ENCODE results near the gene GHRH.

The GHRH gene

DNA sequence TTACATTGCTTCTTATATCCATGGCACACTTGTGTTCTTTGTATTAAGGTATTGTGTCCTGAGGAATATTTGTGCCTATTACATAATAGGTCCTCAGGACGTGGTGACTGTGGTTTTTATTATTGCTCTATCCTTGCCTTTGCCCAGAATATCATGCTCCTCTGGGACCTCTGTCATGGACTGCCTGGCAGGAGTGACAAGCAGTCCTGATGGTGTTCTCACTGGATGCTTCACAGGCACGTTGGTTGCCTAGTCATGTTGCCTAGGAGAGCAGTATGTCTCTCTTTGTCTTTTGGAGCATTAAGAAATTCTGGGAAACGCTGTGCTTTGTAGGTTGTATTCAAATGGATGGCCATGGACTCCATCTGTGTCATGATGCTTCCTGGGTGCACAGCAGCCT, 57.6 kb downstream of the GHRH start:
- DNase-seq (ENCODE audit: insufficient read length, low spot score) (no peak), FAIRE-seq (no peak)
- TF ChIP-seq PAX5 (IDR thresholded peaks at IDR 0.05; ENCODE audit: insufficient read depth, low read length, severe bottlenecking) (no peak), POU2F2 (IDR thresholded peaks at IDR 0.05; ENCODE audit: low read depth, low read length) (no peak), TAF1 (IDR thresholded peaks at IDR 0.05; ENCODE audit: low read depth, low read length) (no peak), POLR2AphosphoS5 (IDR thresholded peaks at IDR 0.05; ENCODE audit: low read depth, low read length) (no peak), SPI1 (IDR thresholded peaks at IDR 0.05; ENCODE audit: low read depth, low read length) (no peak), POLR2A (IDR thresholded peaks at IDR 0.05; ENCODE audit: low read depth, low read length) (no peak)

DNA sequence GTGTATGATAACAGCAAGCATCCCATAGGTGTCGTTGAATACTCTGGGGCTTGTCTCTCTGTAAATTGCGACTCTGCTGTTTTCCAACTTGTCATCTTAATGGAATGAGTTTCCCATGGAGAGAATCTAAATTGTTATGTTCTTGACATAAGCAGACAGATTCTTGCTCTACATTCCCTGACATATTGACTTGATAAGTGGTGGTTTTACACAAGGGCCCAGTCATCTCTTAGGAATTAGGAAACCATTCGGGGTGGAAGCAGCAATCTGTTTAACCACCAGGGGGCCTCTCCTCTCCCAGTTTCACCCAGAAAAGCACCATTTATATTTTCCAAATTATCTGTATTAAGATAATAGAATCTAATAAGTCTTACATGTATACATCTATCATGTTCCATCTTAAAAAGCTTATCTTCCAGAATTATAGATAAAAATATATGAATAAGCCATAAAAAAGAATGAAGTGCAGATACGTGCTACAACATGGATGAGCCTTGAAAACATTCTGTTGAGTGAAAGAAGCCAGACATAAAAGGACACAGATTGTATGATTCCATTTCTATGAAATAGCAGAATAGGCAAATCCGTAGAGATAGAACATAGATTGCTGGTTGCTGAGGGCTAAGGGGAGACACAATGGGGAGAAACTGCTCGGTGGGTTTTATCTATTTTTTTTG, 59.2 kb downstream of the GHRH start:
- FAIRE-seq (no peak), DNase-seq (ENCODE audit: insufficient read length, low spot score) (no peak)
- TF ChIP-seq SPI1 (IDR thresholded peaks at IDR 0.05; ENCODE audit: low read depth, low read length) = no peak
- TF ChIP-seq POU2F2 (IDR thresholded peaks at IDR 0.05; ENCODE audit: low read depth, low read length) = no peak
- no peak for TF ChIP-seq POLR2A (IDR thresholded peaks at IDR 0.05; ENCODE audit: low read depth, low read length)
- TF ChIP-seq POLR2AphosphoS5 (IDR thresholded peaks at IDR 0.05; ENCODE audit: low read depth, low read length) = no peak
- no peak for TF ChIP-seq PAX5 (IDR thresholded peaks at IDR 0.05; ENCODE audit: insufficient read depth, low read length, severe bottlenecking)
- TF ChIP-seq TAF1 (IDR thresholded peaks at IDR 0.05; ENCODE audit: low read depth, low read length) = no peak

GRCh38 chr20:37201827-37202162, 59.8 kb downstream of the GHRH start:
- no peak for FAIRE-seq
- DNase-seq (ENCODE audit: insufficient read length, low spot score) = no peak

More at GRCh38 chr20:37201827-37202162, 59.8 kb downstream of the GHRH start:
- no peak for TF ChIP-seq PAX5 (IDR thresholded peaks at IDR 0.05; ENCODE audit: insufficient read depth, low read length, severe bottlenecking)
